GM10847 (cell line): ENCODE data around the gene SLC17A9.

Experiments used
- POLR2A ChIP-seq: IDR thresholded peaks from 2 replicates; pipeline ENCODE4 v1.6.1; 2011; ENCODE audit not compliant: insufficient read length; ENCODE audit errors: extremely low read depth

SLC17A9 gene

GRCh38 chr20:62991196-62991807 lies 38.8 kb downstream of the SLC17A9 start:
- no peak for TF ChIP-seq POLR2A

GRCh38 chr20:62991863-62992262 lies 39.4 kb downstream of the SLC17A9 start:
- no peak for TF ChIP-seq POLR2A

- no peak for TF ChIP-seq POLR2A
Measured at GRCh38 chr20:62993856-62994494, 41.5 kb downstream of the SLC17A9 start.

- TF ChIP-seq POLR2A, result no peak
Measured at GRCh38 chr20:62994869-62995281, 42.4 kb downstream of the SLC17A9 start.

GRCh38 chr20:62995481-62995880 lies 43.0 kb downstream of the SLC17A9 start:
- no peak for TF ChIP-seq POLR2A

GRCh38 chr20:62995898-62996595 lies 43.5 kb downstream of the SLC17A9 start:
- no peak for TF ChIP-seq POLR2A

GRCh38 chr20:62996596-62996982 lies 44.1 kb downstream of the SLC17A9 start:
- no peak for TF ChIP-seq POLR2A

- no peak for TF ChIP-seq POLR2A
Measured at GRCh38 chr20:62997417-62998035, 45.0 kb downstream of the SLC17A9 start.

GRCh38 chr20:62998449-62998848 lies 45.9 kb downstream of the SLC17A9 start:
- no peak for TF ChIP-seq POLR2A

GRCh38 chr20:62999580-62999979 lies 47.1 kb downstream of the SLC17A9 start:
- no peak for TF ChIP-seq POLR2A

GRCh38 chr20:63000036-63000435 lies 47.5 kb downstream of the SLC17A9 start:
- TF ChIP-seq POLR2A, result no peak

GRCh38 chr20:63000958-63001357 lies 48.4 kb downstream of the SLC17A9 start:
- no peak for TF ChIP-seq POLR2A

GRCh38 chr20:63002511-63002910 lies 50.0 kb downstream of the SLC17A9 start:
- TF ChIP-seq POLR2A, result no peak

- no peak for TF ChIP-seq POLR2A
Measured at GRCh38 chr20:63003546-63003945, 51.0 kb downstream of the SLC17A9 start.

GRCh38 chr20:63004607-63005364 lies 52.3 kb downstream of the SLC17A9 start:
- no peak for TF ChIP-seq POLR2A

GRCh38 chr20:63005365-63005861 lies 52.9 kb downstream of the SLC17A9 start:
- TF ChIP-seq POLR2A, result no peak
